Stimulated activated effector memory CD8-positive, alpha-beta T cell treated with anti-CD3 and anti-CD28 coated beads, Interleukin-12 subunit alpha, Interleukin-12 subunit beta, amount 100 ng/mL, for 72 hours (primary cell): ENCODE measurements around the gene ICE2.
A peak's percentile ranks its signal among the peaks of the same experiment; 100 is the strongest.

Source experiments
- ATAC-seq: fragments of 150-1000 bp; cut with Tn5 transposase; 2 replicates; pipeline ENCODE4 v1.10.0; 2021
- DNase-seq, 2 donors: peaks; one replicate each; pipeline ENCODE4 v3.0.0; 2021 to 2022; ENCODE audit warnings: low spot score in 2 of 2
- H3K27ac Mint-ChIP-seq: one replicate; pipeline ENCODE4 v1.8.0; 2022; ENCODE audit warnings: mild to moderate bottlenecking, mixed read lengths
- H3K36me3 Mint-ChIP-seq: one replicate; pipeline ENCODE4 v1.8.0; 2022; ENCODE audit warnings: mild to moderate bottlenecking, mixed read lengths
- H3K4me1 Mint-ChIP-seq: one replicate; pipeline ENCODE4 v1.8.0; 2022; ENCODE audit warnings: mixed read lengths
- H3K4me3 Mint-ChIP-seq: one replicate; pipeline ENCODE4 v1.8.0; 2022; ENCODE audit warnings: mild to moderate bottlenecking, mixed read lengths
- H3K9me3 Mint-ChIP-seq: one replicate; pipeline ENCODE4 v1.8.0; 2022; ENCODE audit warnings: mixed read lengths

The ICE2 gene

GRCh38 chr15:60477916-60478565 lies 901 bp downstream of the ICE2 start:
- Mint-ChIP-seq H3K36me3 (peaks cover 44% of the 10 kb centered on the region), H3K9me3 (no peaks in the 10 kb centered on the region), H3K4me1 (peaks cover 45% of the 10 kb centered on the region), H3K4me3 (peak overlapping the region; percentile 94), H3K27ac (peak overlapping the region; percentile 96)
- ATAC-seq: no peak
- no peak for DNase-seq

- Mint-ChIP-seq H3K9me3 (no peaks in the 10 kb centered on the region), H3K36me3 (peaks cover 53% of the 10 kb centered on the region), H3K27ac (no peak overlapping the region), H3K4me1 (peaks cover 49% of the 10 kb centered on the region), H3K4me3 (peak overlapping the region; percentile 94)
- no peak for ATAC-seq
- no peak for DNase-seq
Measured at GRCh38 chr15:60477164-60477563, 1.8 kb downstream of the ICE2 start.

GRCh38 chr15:60476713-60477112 lies 2.2 kb downstream of the ICE2 start:
- Mint-ChIP-seq H3K36me3 (peaks cover 58% of the 10 kb centered on the region), H3K4me3 (peak overlapping the region; percentile 30), H3K27ac (no peak overlapping the region), H3K4me1 (peaks cover 49% of the 10 kb centered on the region), H3K9me3 (no peaks in the 10 kb centered on the region)
- no peak for DNase-seq
- ATAC-seq: no peak

GRCh38 chr15:60473135-60473534 lies 5.8 kb downstream of the ICE2 start:
- DNase-seq (no peak), ATAC-seq (no peak)
- H3K27ac Mint-ChIP-seq: peak overlapping the region; percentile 32
- H3K4me3 Mint-ChIP-seq: no peak overlapping the region
- H3K4me1 Mint-ChIP-seq: peaks cover 38% of the 10 kb centered on the region
- peaks cover 64% of the 10 kb centered on the region for H3K36me3 Mint-ChIP-seq
- H3K9me3 Mint-ChIP-seq: no peaks in the 10 kb centered on the region

GRCh38 chr15:60471314-60471713 lies 7.6 kb downstream of the ICE2 start:
- Mint-ChIP-seq H3K4me3 (no peak overlapping the region), H3K27ac (no peak overlapping the region), H3K36me3 (peaks cover 79% of the 10 kb centered on the region), H3K4me1 (peaks cover 25% of the 10 kb centered on the region), H3K9me3 (no peaks in the 10 kb centered on the region)
- no peak for DNase-seq
- no peak for ATAC-seq

GRCh38 chr15:60469893-60470641 lies 8.9 kb downstream of the ICE2 start:
- Mint-ChIP-seq H3K27ac (no peak overlapping the region), H3K4me3 (no peak overlapping the region), H3K4me1 (peaks cover 22% of the 10 kb centered on the region), H3K36me3 (peaks cover 83% of the 10 kb centered on the region), H3K9me3 (no peaks in the 10 kb centered on the region)
- no peak for DNase-seq
- ATAC-seq: no peak

- Mint-ChIP-seq H3K4me3 (no peak overlapping the region), H3K4me1 (peaks cover 6% of the 10 kb centered on the region), H3K27ac (no peak overlapping the region), H3K36me3 (peaks cover 81% of the 10 kb centered on the region), H3K9me3 (no peaks in the 10 kb centered on the region)
- ATAC-seq (no peak), DNase-seq (no peak)
Measured at GRCh38 chr15:60464836-60465630, 13.9 kb downstream of the ICE2 start.

- Mint-ChIP-seq H3K4me3 (no peak overlapping the region), H3K27ac (no peak overlapping the region), H3K36me3 (peaks cover 53% of the 10 kb centered on the region), H3K4me1 (no peaks in the 10 kb centered on the region), H3K9me3 (no peaks in the 10 kb centered on the region)
- ATAC-seq (no peak), DNase-seq (no peak)
Measured at GRCh38 chr15:60462027-60462426, 16.9 kb downstream of the ICE2 start.

GRCh38 chr15:60460931-60461330 lies 18.0 kb downstream of the ICE2 start:
- ATAC-seq (no peak), DNase-seq (no peak)
- Mint-ChIP-seq H3K4me3 (no peak overlapping the region), H3K36me3 (peaks cover 52% of the 10 kb centered on the region), H3K9me3 (no peaks in the 10 kb centered on the region), H3K4me1 (no peaks in the 10 kb centered on the region), H3K27ac (no peak overlapping the region)

- Mint-ChIP-seq H3K4me3 (no peak overlapping the region), H3K27ac (no peak overlapping the region), H3K36me3 (peaks cover 50% of the 10 kb centered on the region), H3K4me1 (no peaks in the 10 kb centered on the region), H3K9me3 (no peaks in the 10 kb centered on the region)
- DNase-seq (no peak), ATAC-seq (no peak)
Measured at GRCh38 chr15:60458721-60459120, 20.2 kb downstream of the ICE2 start.

GRCh38 chr15:60457985-60458384 lies 21.0 kb downstream of the ICE2 start:
- peaks cover 50% of the 10 kb centered on the region for H3K36me3 Mint-ChIP-seq

GRCh38 chr15:60454824-60455223 lies 24.1 kb downstream of the ICE2 start:
- Mint-ChIP-seq H3K36me3 (peaks cover 66% of the 10 kb centered on the region), H3K4me3 (no peak overlapping the region), H3K27ac (no peak overlapping the region), H3K4me1 (no peaks in the 10 kb centered on the region), H3K9me3 (no peaks in the 10 kb centered on the region)
- ATAC-seq (no peak), DNase-seq (no peak)

More at GRCh38 chr15:60457985-60458384, 21.0 kb downstream of the ICE2 start:
- H3K9me3 Mint-ChIP-seq: no peaks in the 10 kb centered on the region
- no peaks in the 10 kb centered on the region for H3K4me1 Mint-ChIP-seq
- H3K4me3 Mint-ChIP-seq: no peak overlapping the region
- DNase-seq: no peak
- no peak for ATAC-seq
- H3K27ac Mint-ChIP-seq: no peak overlapping the region

GRCh38 chr15:60448668-60449360 lies 30.1 kb downstream of the ICE2 start:
- H3K27ac Mint-ChIP-seq: no peak overlapping the region
- no peaks in the 10 kb centered on the region for H3K4me1 Mint-ChIP-seq
- H3K9me3 Mint-ChIP-seq: no peaks in the 10 kb centered on the region
- peaks cover 81% of the 10 kb centered on the region for H3K36me3 Mint-ChIP-seq
- ATAC-seq (no peak), DNase-seq (no peak)
- H3K4me3 Mint-ChIP-seq: no peak overlapping the region

GRCh38 chr15:60444289-60444912 lies 34.5 kb downstream of the ICE2 start:
- no peak for ATAC-seq
- peaks cover 56% of the 10 kb centered on the region for H3K36me3 Mint-ChIP-seq

GRCh38 chr15:60442763-60443162 lies 36.2 kb downstream of the ICE2 start:
- peaks cover 54% of the 10 kb centered on the region for H3K36me3 Mint-ChIP-seq
- no peaks in the 10 kb centered on the region for H3K9me3 Mint-ChIP-seq
- DNase-seq (no peak), ATAC-seq (no peak)
- H3K4me1 Mint-ChIP-seq: no peaks in the 10 kb centered on the region
- H3K4me3 Mint-ChIP-seq: no peak overlapping the region
- no peak overlapping the region for H3K27ac Mint-ChIP-seq

More at GRCh38 chr15:60444289-60444912, 34.5 kb downstream of the ICE2 start:
- no peak overlapping the region for H3K27ac Mint-ChIP-seq
- no peaks in the 10 kb centered on the region for H3K9me3 Mint-ChIP-seq
- no peaks in the 10 kb centered on the region for H3K4me1 Mint-ChIP-seq
- DNase-seq: no peak
- no peak overlapping the region for H3K4me3 Mint-ChIP-seq
